Measurements from ENCODE around the gene CDH24. TPM values are rescaled to one million over a fixed set of nuclear protein-coding genes. Genes with fewer than 3 reads are reported as not detected.

The CDH24 gene
- total and polyA plus RNA-seq, 4 experiments from 2014 or later: 0.15 to 1.6 (median 0.93) TPM

DNA sequence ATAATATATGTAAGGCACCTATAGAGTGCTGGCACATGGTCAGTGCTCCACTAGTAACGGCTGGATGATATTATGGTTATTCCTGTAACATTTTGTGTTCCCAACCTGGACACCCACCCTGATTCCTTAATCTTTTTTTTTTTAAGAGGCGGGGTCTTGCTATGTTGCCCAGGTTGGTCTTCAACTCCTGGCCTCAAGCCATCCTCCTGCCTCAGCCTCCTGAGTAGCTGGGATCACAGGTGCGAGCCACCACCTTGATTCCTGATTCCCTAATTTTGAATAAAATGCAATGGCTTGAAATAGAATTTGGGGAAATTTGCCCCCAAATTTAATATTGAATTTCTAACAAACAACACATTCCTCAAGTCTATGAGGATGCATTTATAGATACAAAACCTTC is 54.7 kb downstream of the CDH24 start:
- Mint-ChIP-seq H3K27ac (no peak overlapping the region), H3K36me3 (peaks cover 0 to 6% of the 10 kb centered on the region in 2 donors), H3K27me3 (no peaks in the 10 kb centered on the region), H3K4me1 (peaks cover 3 to 20% (median 12%) of the 10 kb centered on the region in 4 donors), H3K9me3 (no peaks in the 10 kb centered on the region), H3K4me3 (no peak overlapping the region)
- Histone ChIP-seq H3K27ac (ENCODE audit: low read depth, low read length) (no peak overlapping the region), H3K4me1 (ENCODE audit: insufficient read depth, low read length) (peaks cover 16% of the 10 kb centered on the region), H3K9me3 (ENCODE audit: control insufficient read depth in 1 of 2, low read length in 2 of 2) (no peaks in the 10 kb centered on the region), H3K4me3 (ENCODE audit: low read length in 2 of 2) (no peak overlapping the region), H3K36me3 (ENCODE audit: insufficient read depth, low read length) (no peaks in the 10 kb centered on the region), H3K27me3 (ENCODE audit: insufficient read depth, low read length) (no peaks in the 10 kb centered on the region)
- CTCF ChIA-PET (ENCODE audit: partially characterized antibody): interaction anchor here (1.1 to 4.1 kb wide), 4 partner anchors 16 to 73 kb away, joined by 3 to 21 read pairs (median 4); no protein-coding TSS in a partner anchor
- POLR2A ChIA-PET (ENCODE audit: partially characterized antibody): interaction anchor here (0.7 kb wide), 1 partner anchor 129 kb away, joined by 3 read pairs; no protein-coding TSS in a partner anchor
- intact Hi-C loops (cut with micrococcal nuclease): no loop called here
- DNase-seq: no peak

DNA sequence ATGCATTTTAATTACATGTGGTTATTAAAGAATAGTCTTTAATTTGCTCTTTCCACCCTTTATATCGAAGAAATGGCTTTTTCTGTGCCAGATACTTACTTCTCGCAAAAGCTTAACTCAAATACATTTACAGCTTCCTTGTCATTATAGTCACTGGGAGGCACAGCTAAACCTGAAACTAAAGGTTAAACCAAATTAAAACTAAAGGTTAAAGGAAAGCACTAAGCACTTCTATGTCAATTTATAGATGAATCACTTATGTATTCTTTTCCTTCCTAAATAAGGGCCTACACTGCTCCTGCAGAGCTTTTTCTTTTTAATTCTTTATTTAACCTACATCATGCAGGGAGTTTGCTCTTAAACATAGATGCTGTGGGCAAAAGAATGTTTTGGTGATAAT is 56.5 kb downstream of the CDH24 start:
- CTCF ChIA-PET (ENCODE audit: partially characterized antibody): interaction anchor here (0.7 to 4.1 kb wide), 5 partner anchors 9 to 68 kb away, joined by 3 to 21 read pairs (median 4); no protein-coding TSS in a partner anchor
- H3K4me3 Mint-ChIP-seq: no peak overlapping the region
- DNase-seq: no peak
- Histone ChIP-seq H3K4me1 (ENCODE audit: insufficient read depth, low read length) (peaks cover 2% of the 10 kb centered on the region), H3K27ac (ENCODE audit: low read depth, low read length) (no peak overlapping the region), H3K4me3 (ENCODE audit: low read length in 2 of 2) (no peak overlapping the region), H3K36me3 (ENCODE audit: insufficient read depth, low read length) (no peaks in the 10 kb centered on the region), H3K9me3 (ENCODE audit: control insufficient read depth in 1 of 2, low read length in 2 of 2) (no peaks in the 10 kb centered on the region), H3K27me3 (ENCODE audit: insufficient read depth, low read length) (no peaks in the 10 kb centered on the region)
- H3K9me3 Mint-ChIP-seq: no peaks in the 10 kb centered on the region
- H3K27ac Mint-ChIP-seq: no peak overlapping the region
- peaks cover 0 to 6% (median 3%) of the 10 kb centered on the region in 4 donors for H3K4me1 Mint-ChIP-seq
- no peaks in the 10 kb centered on the region for H3K36me3 Mint-ChIP-seq
- intact Hi-C loops (cut with micrococcal nuclease): no loop called here
- no peaks in the 10 kb centered on the region for H3K27me3 Mint-ChIP-seq
- POLR2A ChIA-PET (ENCODE audit: partially characterized antibody): no interaction called here

DNA sequence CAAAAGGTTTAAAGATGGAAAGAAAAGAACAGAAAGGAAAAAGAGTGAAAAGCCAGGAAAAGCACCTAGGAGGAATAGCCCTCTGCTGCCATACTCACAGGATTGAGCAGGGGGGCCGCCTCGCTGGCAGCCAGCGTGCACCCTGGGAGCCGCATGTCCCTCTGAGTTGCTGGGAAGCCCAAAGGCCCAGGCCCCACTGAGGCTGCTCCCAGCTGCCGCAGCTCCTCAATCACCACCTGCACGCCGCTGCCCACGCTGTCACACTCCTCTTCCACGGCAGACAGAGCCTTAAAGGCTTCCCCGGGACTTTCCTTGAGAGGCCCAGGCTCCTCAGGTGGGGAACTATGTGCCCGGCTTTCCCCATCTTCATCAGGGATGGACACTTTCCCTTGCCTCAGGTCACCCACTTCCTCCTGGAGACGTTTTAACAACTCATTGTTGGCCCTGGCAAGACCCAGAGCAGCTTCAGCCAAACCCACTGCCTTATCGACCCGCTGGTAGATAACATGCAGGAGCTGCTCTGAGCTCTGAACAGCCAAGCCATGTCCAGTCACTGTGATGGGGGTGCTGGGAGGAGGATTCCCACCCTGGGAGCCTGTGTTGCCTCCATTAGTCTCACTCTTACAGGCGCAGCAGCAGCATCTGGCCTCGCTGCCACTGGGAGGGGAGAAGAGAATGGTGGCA is 58.8 kb downstream of the CDH24 start:
- Histone ChIP-seq H3K4me3 (ENCODE audit: low read length in 2 of 2) (no peak overlapping the region), H3K36me3 (ENCODE audit: insufficient read depth, low read length) (no peaks in the 10 kb centered on the region), H3K4me1 (ENCODE audit: insufficient read depth, low read length) (no peaks in the 10 kb centered on the region), H3K27ac (ENCODE audit: low read depth, low read length) (no peak overlapping the region), H3K9me3 (ENCODE audit: control insufficient read depth in 1 of 2, low read length in 2 of 2) (no peaks in the 10 kb centered on the region), H3K27me3 (ENCODE audit: insufficient read depth, low read length) (no peaks in the 10 kb centered on the region)
- intact Hi-C loops (cut with micrococcal nuclease): no loop called here
- DNase-seq: no peak
- CTCF ChIA-PET (ENCODE audit: partially characterized antibody): interaction anchor here (1.5 to 38.6 kb wide), 2 partner anchors 12 to 62 kb away, joined by 7 to 1070 read pairs; partner anchors contain the start of gene CDH24
- no peaks in the 10 kb centered on the region for H3K27me3 Mint-ChIP-seq
- H3K36me3 Mint-ChIP-seq: peaks cover 0 to 3% of the 10 kb centered on the region in 2 donors
- H3K4me1 Mint-ChIP-seq: no peaks in the 10 kb centered on the region
- POLR2A ChIA-PET (ENCODE audit: partially characterized antibody): interaction anchor here (1.0 kb wide), 1 partner anchor 9 kb away, joined by 6 read pairs; no protein-coding TSS in a partner anchor
- H3K4me3 Mint-ChIP-seq: no peak overlapping the region
- no peak overlapping the region for H3K27ac Mint-ChIP-seq
- no peaks in the 10 kb centered on the region for H3K9me3 Mint-ChIP-seq

DNA sequence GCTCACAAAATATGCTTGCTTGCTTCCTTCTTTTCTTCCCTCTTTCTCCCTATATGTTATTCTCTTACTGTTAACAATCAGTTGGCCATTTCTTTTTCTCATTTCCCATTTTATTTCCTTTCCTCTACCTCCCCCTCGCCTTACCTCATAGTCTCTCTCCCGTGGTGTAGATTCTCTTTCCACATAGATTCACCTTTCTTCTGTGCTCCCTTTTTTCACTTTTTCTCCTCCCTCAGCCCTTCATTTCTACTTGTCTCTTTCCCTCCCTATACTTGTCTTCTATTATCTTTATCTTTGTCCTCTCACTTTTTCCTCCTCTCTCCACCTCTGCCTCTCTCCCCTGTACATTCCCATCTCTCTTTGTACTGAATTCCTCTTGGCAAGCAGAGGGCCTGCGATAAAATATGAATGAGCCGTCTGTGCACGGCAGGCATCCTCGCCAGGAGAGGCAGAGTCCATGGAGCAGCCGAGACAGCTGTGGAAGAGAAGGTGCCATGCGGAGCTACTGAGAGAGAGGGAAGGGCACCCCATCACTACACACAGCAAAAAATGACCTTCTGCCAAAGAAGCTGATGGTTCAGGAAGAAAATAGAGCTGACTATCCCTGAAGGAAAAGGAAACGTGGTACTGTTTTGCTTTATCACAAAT is 59.5 kb downstream of the CDH24 start:
- no peak overlapping the region for H3K27ac ChIP-seq (ENCODE audit: low read depth, low read length)
- peaks cover 3 to 7% of the 10 kb centered on the region in 2 donors for H3K36me3 Mint-ChIP-seq
- ChIA-PET CTCF (ENCODE audit: partially characterized antibody) (interaction anchor here (1.5 to 38.6 kb wide), 3 partner anchors 11 to 62 kb away, joined by 7 to 1070 read pairs (median 59); partner anchors contain the start of gene CDH24), POLR2A (ENCODE audit: partially characterized antibody) (interaction anchor here (1.0 kb wide), 1 partner anchor 9 kb away, joined by 6 read pairs; no protein-coding TSS in a partner anchor)
- H3K27ac Mint-ChIP-seq: no peak overlapping the region
- H3K36me3 ChIP-seq (ENCODE audit: insufficient read depth, low read length): no peaks in the 10 kb centered on the region
- DNase-seq: no peak
- intact Hi-C loops (cut with micrococcal nuclease): no loop called here
- no peak overlapping the region for H3K4me3 ChIP-seq (ENCODE audit: low read length in 2 of 2)
- H3K4me3 Mint-ChIP-seq: no peak overlapping the region
- no peaks in the 10 kb centered on the region for H3K9me3 ChIP-seq (ENCODE audit: control insufficient read depth in 1 of 2, low read length in 2 of 2)
- no peaks in the 10 kb centered on the region for H3K4me1 Mint-ChIP-seq
- no peaks in the 10 kb centered on the region for H3K27me3 ChIP-seq (ENCODE audit: insufficient read depth, low read length)
- H3K9me3 Mint-ChIP-seq: no peaks in the 10 kb centered on the region
- no peaks in the 10 kb centered on the region for H3K4me1 ChIP-seq (ENCODE audit: insufficient read depth, low read length)
- no peaks in the 10 kb centered on the region for H3K27me3 Mint-ChIP-seq

Other genes starting within 250 kb of the CDH24 start
- 1 to 10 TPM in 1 of 2 experiments, under 1 TPM in 1; 0.70 to 1.5 TPM for gene SLC7A7, start 242.1 kb downstream of the CDH24 start, total RNA-seq
- gene SLC7A7, start 242.1 kb downstream of the CDH24 start, polyA plus RNA-seq: under 1 TPM; 0.21 to 0.75 TPM
- gene MRPL52, start 227.6 kb downstream of the CDH24 start, total RNA-seq: 10 to 100 TPM; 58.0 to 68.3 TPM
- 100 to 1,000 TPM in 1 of 2 donors, 10 to 100 TPM in 1; 97.4 to 164 TPM for gene MRPL52, start 227.6 kb downstream of the CDH24 start, polyA plus RNA-seq
- gene MMP14, start 220.9 kb downstream of the CDH24 start, total RNA-seq: 1 to 10 TPM; 3.0 to 3.8 TPM
- not detected for gene MMP14, start 220.9 kb downstream of the CDH24 start, polyA plus RNA-seq
- 10 to 100 TPM; 93.1 to 98.1 TPM for gene LRP10, start 185.8 kb downstream of the CDH24 start, total RNA-seq
- gene LRP10, start 185.8 kb downstream of the CDH24 start, polyA plus RNA-seq: 100 to 1,000 TPM in 1 of 2 donors, 10 to 100 TPM in 1; 92.0 to 118 TPM
- gene REM2, start 174.3 kb downstream of the CDH24 start, total RNA-seq: 1 to 10 TPM; 4.4 to 4.6 TPM
- gene REM2, start 174.3 kb downstream of the CDH24 start, polyA plus RNA-seq: 1 to 10 TPM in 1 of 2 donors, under 1 TPM in 1; 0.55 to 1.5 TPM
- 100 to 1,000 TPM; 119 to 123 TPM for gene RBM23, start 138.4 kb downstream of the CDH24 start, total RNA-seq
- 10 to 100 TPM; 57.1 to 58.3 TPM for gene RBM23, start 138.4 kb downstream of the CDH24 start, polyA plus RNA-seq
- 10 to 100 TPM; 25.8 to 30.5 TPM for gene PRMT5, start 128.1 kb downstream of the CDH24 start, total RNA-seq
- 10 to 100 TPM; 50.6 to 65.1 TPM for gene PRMT5, start 128.1 kb downstream of the CDH24 start, polyA plus RNA-seq
- 10 to 100 TPM; 32.6 to 35.7 TPM for gene HAUS4, start 100.4 kb downstream of the CDH24 start, total RNA-seq
- 10 to 100 TPM; 29.1 to 31.3 TPM for gene HAUS4, start 100.4 kb downstream of the CDH24 start, polyA plus RNA-seq
- gene AJUBA, start 75.0 kb downstream of the CDH24 start, total RNA-seq: 1 to 10 TPM; 2.8 to 3.9 TPM
- gene AJUBA, start 75.0 kb downstream of the CDH24 start, polyA plus RNA-seq: 1 to 10 TPM in 1 of 2 donors, under 1 TPM in 1; 0.30 to 1.3 TPM
- gene C14orf93, start 47.4 kb downstream of the CDH24 start, total RNA-seq: 10 to 100 TPM; 13.2 to 13.3 TPM
- 1 to 10 TPM; 6.0 to 7.9 TPM for gene C14orf93, start 47.4 kb downstream of the CDH24 start, polyA plus RNA-seq
- gene PSMB5, start 22.6 kb downstream of the CDH24 start, total RNA-seq: 10 to 100 TPM; 31.4 to 33.6 TPM
- gene PSMB5, start 22.6 kb downstream of the CDH24 start, polyA plus RNA-seq: 10 to 100 TPM; 52.9 to 56.6 TPM
- gene PSMB11, start 15.3 kb downstream of the CDH24 start, total RNA-seq: not detected
- gene PSMB11, start 15.3 kb downstream of the CDH24 start, polyA plus RNA-seq: not detected
- 100 to 1,000 TPM; 317 to 327 TPM for gene ACIN1, start 37.6 kb upstream of the CDH24 start, total RNA-seq
- 10 to 100 TPM in 1 of 2 donors, 1 to 10 TPM in 1; 1.2 to 20.5 TPM for gene ACIN1, start 37.6 kb upstream of the CDH24 start, polyA plus RNA-seq
- gene C14orf119, start 38.0 kb upstream of the CDH24 start, total RNA-seq: 10 to 100 TPM; 49.7 to 54.0 TPM
- gene C14orf119, start 38.0 kb upstream of the CDH24 start, polyA plus RNA-seq: 100 to 1,000 TPM in 1 of 2 donors, 10 to 100 TPM in 1; 80.1 to 147 TPM
- not detected for gene CIROP, start 47.5 kb upstream of the CDH24 start, total RNA-seq
- gene CIROP, start 47.5 kb upstream of the CDH24 start, polyA plus RNA-seq: not detected
- under 1 TPM; 0.69 to 0.84 TPM for gene CEBPE, start 61.7 kb upstream of the CDH24 start, total RNA-seq
- gene CEBPE, start 61.7 kb upstream of the CDH24 start, polyA plus RNA-seq: under 1 TPM; 0.16 to 0.35 TPM
- 1 to 10 TPM; 2.4 to 4.1 TPM for gene SLC7A8, start 126.1 kb upstream of the CDH24 start, total RNA-seq
- under 1 TPM; 0.56 to 0.62 TPM for gene SLC7A8, start 126.1 kb upstream of the CDH24 start, polyA plus RNA-seq
- gene RNF212B, start 180.4 kb upstream of the CDH24 start, total RNA-seq: not detected
- gene RNF212B, start 180.4 kb upstream of the CDH24 start, polyA plus RNA-seq: not detected
- 10 to 100 TPM; 21.0 to 21.7 TPM for gene HOMEZ, start 228.6 kb upstream of the CDH24 start, total RNA-seq
- gene HOMEZ, start 228.6 kb upstream of the CDH24 start, polyA plus RNA-seq: 1 to 10 TPM; 1.5 to 5.7 TPM
- 10 to 100 TPM; 82.3 to 87.3 TPM for gene PPP1R3E, start 245.3 kb upstream of the CDH24 start, total RNA-seq
- gene PPP1R3E, start 245.3 kb upstream of the CDH24 start, polyA plus RNA-seq: 1 to 10 TPM; 1.3 to 2.9 TPM
- gene BCL2L2, start 249.3 kb upstream of the CDH24 start, total RNA-seq: 1 to 10 TPM; 2.0 to 3.6 TPM
- not detected for gene BCL2L2, start 249.3 kb upstream of the CDH24 start, polyA plus RNA-seq

All from CD4-positive, alpha-beta memory T cell (primary cell).